Epidermal melanocyte (primary cell): ENCODE measurements around the gene SLC6A13.

Experiments
- DNase-seq: peaks from one replicate; pipeline ENCODE4 v3.0.0; 2011; ENCODE audit warnings: low spot score; ENCODE audit not compliant: insufficient read length

SLC6A13 gene

DNA sequence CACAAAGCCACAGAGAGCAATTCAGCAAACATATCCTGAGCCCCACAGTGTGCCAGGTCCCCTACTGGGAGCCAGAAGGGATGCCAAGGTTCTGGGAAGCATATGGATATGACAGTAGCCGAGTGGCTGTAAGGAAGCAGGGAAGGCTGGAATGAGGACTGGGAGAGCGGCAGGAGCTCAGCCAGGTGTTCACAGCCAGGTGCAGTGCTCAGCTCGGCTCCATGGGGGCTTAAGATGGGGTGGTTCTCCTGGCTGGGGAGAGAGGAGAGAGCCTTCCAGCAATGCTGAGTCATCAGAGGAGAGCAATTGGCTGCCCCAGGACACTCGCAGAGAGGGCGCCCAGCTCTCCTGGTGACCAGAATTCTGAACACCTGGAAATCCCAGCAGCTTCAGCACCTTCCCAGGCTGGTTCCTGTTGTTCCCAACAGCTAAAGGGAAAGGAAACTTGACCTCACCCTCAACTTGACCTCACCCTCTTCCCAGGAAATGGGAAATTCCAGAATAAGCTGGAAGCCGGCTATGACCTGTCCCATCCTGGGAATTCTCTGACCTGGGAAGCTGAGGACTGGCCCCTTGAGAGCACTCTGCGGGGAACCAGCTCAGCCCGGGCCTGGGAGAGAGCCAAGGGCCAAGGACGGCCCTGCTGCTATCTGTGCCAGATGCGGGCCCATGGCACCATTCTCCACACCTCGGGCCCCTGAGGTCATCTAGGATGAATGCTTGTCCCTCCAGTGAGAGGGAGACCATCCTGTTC lies 83.3 kb downstream of the SLC6A13 start:
- DNase-seq = no peak

GRCh38 chr12:178829-179109 lies 83.9 kb downstream of the SLC6A13 start:
- no peak for DNase-seq

GRCh38 chr12:177980-178828 lies 84.4 kb downstream of the SLC6A13 start:
- no peak for DNase-seq

- DNase-seq = no peak
Measured at GRCh38 chr12:177336-177979, 85.2 kb downstream of the SLC6A13 start.

GRCh38 chr12:176321-177181 lies 86.1 kb downstream of the SLC6A13 start:
- DNase-seq = no peak

DNA sequence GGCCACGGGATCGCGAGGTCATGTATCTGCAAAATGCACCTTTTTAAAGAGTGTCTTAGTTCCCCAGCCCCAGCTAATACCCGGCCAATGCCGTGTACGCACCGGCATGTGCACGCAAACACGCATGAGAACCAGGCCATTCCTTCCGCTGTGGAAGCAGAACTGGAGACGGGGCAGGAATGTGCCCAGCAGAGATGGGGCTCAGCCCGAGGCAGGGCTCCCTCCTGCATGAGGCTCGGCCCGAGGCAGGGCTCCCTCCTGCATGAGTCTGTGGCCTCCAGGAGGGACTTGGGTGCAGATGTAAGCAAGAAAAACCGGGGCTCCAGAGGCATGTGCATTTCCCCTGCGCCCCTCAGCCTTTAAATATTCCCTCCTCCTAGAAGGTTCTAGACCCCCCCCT lies 86.9 kb downstream of the SLC6A13 start:
- DNase-seq = no peak

GRCh38 chr12:175250-175649 lies 87.4 kb downstream of the SLC6A13 start:
- no peak for DNase-seq

DNA sequence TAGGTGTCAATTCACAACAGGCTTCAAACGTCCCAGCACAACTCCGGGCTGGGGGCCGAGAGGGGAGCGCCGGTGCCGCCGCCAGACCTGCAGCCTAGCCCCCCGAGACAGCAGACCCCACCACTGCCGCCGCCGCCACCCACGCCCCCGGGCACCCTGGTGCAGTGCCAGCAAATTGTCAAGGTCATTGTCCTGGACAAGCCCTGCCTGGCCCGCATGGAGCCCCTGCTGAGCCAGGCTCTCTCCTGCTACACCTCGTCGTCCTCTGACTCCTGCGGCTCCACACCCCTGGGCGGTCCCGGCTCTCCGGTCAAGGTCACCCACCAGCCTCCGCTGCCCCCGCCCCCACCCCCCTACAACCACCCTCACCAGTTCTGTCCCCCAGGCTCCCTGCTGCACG lies 88.0 kb downstream of the SLC6A13 start:
- no peak for DNase-seq

DNA sequence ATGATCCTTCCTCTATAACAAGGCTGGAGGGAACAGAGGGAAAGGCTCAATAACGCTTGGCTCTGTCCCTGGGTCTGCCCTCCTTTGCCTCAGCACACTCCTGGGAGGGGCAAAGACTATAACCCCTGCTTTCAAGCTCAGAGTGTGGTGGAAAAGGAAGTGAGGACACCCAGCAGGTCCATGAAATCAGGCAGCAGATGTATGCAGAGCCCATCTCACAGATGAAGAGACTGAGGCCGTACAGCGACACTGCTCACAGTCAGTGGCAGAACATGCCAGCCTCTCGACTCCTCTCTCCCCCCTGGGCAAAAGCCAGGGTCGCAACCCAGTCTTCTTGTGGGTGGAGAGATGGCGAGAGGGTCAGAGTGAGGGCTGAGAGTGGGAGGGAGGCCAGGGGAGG lies 88.5 kb downstream of the SLC6A13 start:
- no peak for DNase-seq

DNA sequence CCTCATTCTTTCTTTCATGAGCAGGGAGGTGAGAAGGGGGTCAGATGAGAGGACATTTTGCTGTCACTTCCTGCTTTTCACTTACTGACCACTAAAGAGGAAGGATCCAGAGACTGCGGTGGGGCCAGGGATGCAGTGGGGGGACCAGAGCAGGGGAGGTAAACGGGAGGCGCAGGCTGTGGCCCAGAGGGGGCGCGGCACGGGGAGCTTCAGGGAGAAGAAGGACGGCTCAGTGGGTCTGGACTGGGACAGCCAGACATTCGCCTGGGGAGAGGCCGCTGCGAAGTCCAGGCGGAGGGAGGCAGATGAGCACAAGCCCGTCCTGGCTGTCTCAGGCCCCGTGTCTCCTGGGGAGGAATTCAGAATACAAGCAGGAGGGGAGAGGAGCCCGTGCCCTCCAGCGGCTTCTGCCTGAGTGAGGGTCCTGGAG lies 89.9 kb downstream of the SLC6A13 start:
- no peak for DNase-seq

DNA sequence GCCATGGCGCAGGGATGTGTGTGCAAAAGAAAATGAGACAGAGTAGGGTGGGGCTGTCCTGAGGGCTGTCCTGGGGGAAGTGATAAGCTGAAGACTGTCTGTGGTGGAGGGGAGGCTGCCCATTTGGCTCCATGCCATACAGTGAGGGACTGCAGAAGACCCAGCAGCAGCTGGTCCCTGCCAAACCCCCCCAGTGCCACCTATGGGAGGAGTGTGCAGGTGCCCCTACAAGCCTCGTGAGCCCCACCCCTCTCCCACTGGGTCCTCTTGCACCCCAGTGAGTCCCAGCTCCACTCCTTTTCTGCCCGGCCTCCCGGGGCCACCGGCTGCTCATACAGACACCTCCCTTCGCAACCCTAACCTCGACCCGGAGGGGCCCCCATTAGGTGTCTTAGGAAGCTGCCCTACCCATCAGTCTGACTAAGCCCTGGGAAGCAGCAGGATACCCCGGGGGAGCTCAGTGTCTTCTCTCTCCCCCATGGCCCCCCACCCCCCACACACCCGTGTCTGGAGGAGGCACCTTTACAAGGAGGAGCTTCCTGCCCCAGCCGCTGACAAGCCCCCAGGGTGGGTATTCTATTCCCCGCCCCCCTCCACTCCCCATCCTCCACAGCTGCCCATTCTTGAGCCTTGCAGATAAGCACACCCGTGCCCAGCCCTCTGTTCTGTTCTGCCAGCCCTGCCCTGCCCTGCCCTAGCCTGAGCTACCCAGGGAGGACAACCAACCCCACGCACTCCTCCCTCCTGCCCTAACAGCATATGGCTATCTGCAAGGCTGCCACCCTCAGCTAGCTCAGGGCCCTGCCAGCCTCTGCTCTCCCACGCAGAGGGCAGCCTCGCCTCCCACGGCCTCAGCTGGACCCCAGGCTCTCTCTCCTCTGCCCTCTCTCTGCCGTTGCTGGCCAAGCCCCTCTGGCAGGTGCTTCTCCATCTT lies 90.6 kb downstream of the SLC6A13 start:
- no peak for DNase-seq

- DNase-seq = no peak
Measured at GRCh38 chr12:171276-171675, 91.4 kb downstream of the SLC6A13 start.
